Measurements from ENCODE around the gene CELF4.

Gene CELF4

GRCh38 chr18:37422596-37422995 is 143.0 kb downstream of the CELF4 start:
- Histone ChIP-seq H3K9ac (ENCODE audit: low read depth, low read length) (no peak overlapping the region), H3K36me3 (ENCODE audit: insufficient read depth, low read length) (no peaks in the 10 kb centered on the region), H3K9me3 (ENCODE audit: control insufficient read depth, insufficient read depth, low read length) (no peaks in the 10 kb centered on the region; the same call in 1 of the 2 replicates), H3K4me1 (ENCODE audit: insufficient read depth, low read length) (peaks cover 9% of the 10 kb centered on the region)

DNA sequence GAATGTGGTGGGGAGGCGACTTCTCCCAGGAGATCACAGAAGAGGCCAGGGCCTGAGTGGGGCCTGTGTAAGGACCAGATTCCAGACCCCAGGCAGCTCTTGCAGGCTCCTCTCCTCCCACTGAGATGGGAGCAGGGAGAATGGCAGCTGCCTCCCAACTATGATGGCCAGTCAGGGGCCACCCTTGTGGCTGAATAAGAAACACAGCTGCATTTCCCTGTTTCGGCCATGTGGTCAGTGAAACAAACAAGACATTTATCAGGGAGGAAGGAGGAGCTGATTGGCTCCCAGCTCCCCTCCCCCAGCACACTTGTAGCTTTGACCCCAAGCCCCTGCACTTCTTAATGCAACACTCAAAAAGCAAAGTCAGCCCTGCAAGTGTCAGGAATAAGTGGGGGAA is 143.5 kb downstream of the CELF4 start:
- Histone ChIP-seq H3K36me3 (ENCODE audit: insufficient read depth, low read length) (no peaks in the 10 kb centered on the region), H3K9me3 (ENCODE audit: control insufficient read depth, insufficient read depth, low read length) (no peaks in the 10 kb centered on the region; the same call in 1 of the 2 replicates), H3K9ac (ENCODE audit: low read depth, low read length) (no peak overlapping the region), H3K4me1 (ENCODE audit: insufficient read depth, low read length) (peaks cover 9% of the 10 kb centered on the region)

GRCh38 chr18:37421341-37422077 is 144.1 kb downstream of the CELF4 start:
- Histone ChIP-seq H3K4me1 (ENCODE audit: insufficient read depth, low read length) (peaks cover 9% of the 10 kb centered on the region), H3K9me3 (ENCODE audit: control insufficient read depth, insufficient read depth, low read length) (no peaks in the 10 kb centered on the region; the same call in 1 of the 2 replicates), H3K36me3 (ENCODE audit: insufficient read depth, low read length) (no peaks in the 10 kb centered on the region), H3K9ac (ENCODE audit: low read depth, low read length) (no peak overlapping the region)

DNA sequence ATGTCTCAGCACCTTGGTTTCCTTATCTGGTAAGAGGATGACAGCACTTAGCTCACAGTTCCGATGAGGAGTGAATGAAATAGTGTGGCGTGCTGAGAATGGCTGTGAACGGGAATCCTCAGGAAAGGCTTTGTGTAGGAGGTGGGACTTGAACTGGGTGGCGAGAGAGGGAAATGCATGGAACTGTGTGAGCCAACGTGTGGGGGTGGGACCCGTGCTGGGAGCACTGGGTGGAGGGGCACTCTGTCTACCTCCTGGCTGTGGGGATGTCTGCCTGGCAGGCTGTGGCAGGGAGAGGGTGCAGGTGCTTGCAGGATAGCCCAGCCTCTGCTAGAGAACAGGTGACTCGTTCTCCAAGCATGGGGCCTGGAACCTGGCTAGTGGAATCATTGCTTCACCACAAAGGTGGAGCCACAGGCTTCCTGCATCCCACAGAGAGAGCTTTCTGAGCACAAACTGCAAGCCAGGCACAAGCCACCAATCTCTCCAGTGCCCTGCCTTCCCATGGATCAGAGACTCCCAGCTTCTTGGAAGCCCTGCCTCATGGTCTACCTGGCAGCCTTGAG is 145.2 kb downstream of the CELF4 start:
- Histone ChIP-seq H3K4me1 (ENCODE audit: insufficient read depth, low read length) (peaks cover 9% of the 10 kb centered on the region), H3K9me3 (ENCODE audit: control insufficient read depth, insufficient read depth, low read length) (no peaks in the 10 kb centered on the region; the same call in 1 of the 2 replicates), H3K36me3 (ENCODE audit: insufficient read depth, low read length) (no peaks in the 10 kb centered on the region), H3K9ac (ENCODE audit: low read depth, low read length) (no peak overlapping the region)

- peaks cover 9% of the 10 kb centered on the region for H3K4me1 ChIP-seq (ENCODE audit: insufficient read depth, low read length)
- H3K9ac ChIP-seq (ENCODE audit: low read depth, low read length) = no peak overlapping the region
- H3K36me3 ChIP-seq (ENCODE audit: insufficient read depth, low read length) = no peaks in the 10 kb centered on the region
- no peaks in the 10 kb centered on the region; the same call in 1 of the 2 replicates for H3K9me3 ChIP-seq (ENCODE audit: control insufficient read depth, insufficient read depth, low read length)
Observed at GRCh38 chr18:37419866-37420265, 145.7 kb downstream of the CELF4 start.

GRCh38 chr18:37419315-37419714 is 146.3 kb downstream of the CELF4 start:
- H3K9me3 ChIP-seq (ENCODE audit: control insufficient read depth, insufficient read depth, low read length) = no peaks in the 10 kb centered on the region; the same call in 1 of the 2 replicates
- H3K9ac ChIP-seq (ENCODE audit: low read depth, low read length) = no peak overlapping the region
- H3K36me3 ChIP-seq (ENCODE audit: insufficient read depth, low read length) = no peaks in the 10 kb centered on the region
- H3K4me1 ChIP-seq (ENCODE audit: insufficient read depth, low read length) = peaks cover 9% of the 10 kb centered on the region

- Histone ChIP-seq H3K9me3 (ENCODE audit: control insufficient read depth, insufficient read depth, low read length) (no peaks in the 10 kb centered on the region; the same call in 1 of the 2 replicates), H3K4me1 (ENCODE audit: insufficient read depth, low read length) (peaks cover 8% of the 10 kb centered on the region), H3K9ac (ENCODE audit: low read depth, low read length) (no peak overlapping the region), H3K36me3 (ENCODE audit: insufficient read depth, low read length) (no peaks in the 10 kb centered on the region)
Observed at GRCh38 chr18:37414816-37415215, 150.8 kb downstream of the CELF4 start.

DNA sequence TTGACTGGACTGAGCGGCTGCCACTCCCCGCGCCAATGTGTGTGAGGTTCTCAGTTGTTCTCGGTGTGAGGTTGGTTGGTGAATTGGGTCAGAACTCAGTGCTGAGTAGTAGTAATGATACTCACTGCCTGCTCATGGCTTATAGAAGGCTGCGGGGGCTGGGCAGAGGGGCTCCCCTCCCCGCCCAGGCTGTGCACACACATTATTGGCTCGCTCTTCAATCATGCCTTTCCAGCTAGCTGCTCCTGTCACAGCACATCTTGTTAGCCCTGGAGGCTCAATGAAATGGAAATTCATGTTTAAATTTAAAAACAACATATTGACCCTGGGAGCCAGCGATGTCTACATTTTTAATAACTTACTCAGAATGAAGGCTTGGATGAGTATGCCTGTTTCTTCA is 152.8 kb downstream of the CELF4 start:
- H3K4me1 ChIP-seq (ENCODE audit: insufficient read depth, low read length) = peaks cover 12% of the 10 kb centered on the region; the same call in 1 of the 2 replicates
- H3K36me3 ChIP-seq (ENCODE audit: insufficient read depth, low read length) = no peaks in the 10 kb centered on the region
- no peaks in the 10 kb centered on the region for H3K9me3 ChIP-seq (ENCODE audit: control insufficient read depth, insufficient read depth, low read length)

GRCh38 chr18:37412333-37412732 is 153.3 kb downstream of the CELF4 start:
- Histone ChIP-seq H3K9me3 (ENCODE audit: control insufficient read depth, insufficient read depth, low read length) (no peaks in the 10 kb centered on the region), H3K4me1 (ENCODE audit: insufficient read depth, low read length) (peaks cover 12% of the 10 kb centered on the region; the same call in 1 of the 2 replicates), H3K9ac (ENCODE audit: low read depth, low read length) (no peak overlapping the region), H3K36me3 (ENCODE audit: insufficient read depth, low read length) (no peaks in the 10 kb centered on the region)

More for the DNA sequence above, 152.8 kb downstream of the CELF4 start:
- no peak overlapping the region for H3K9ac ChIP-seq (ENCODE audit: low read depth, low read length)

GRCh38 chr18:37409878-37410277 is 155.7 kb downstream of the CELF4 start:
- H3K36me3 ChIP-seq (ENCODE audit: insufficient read depth, low read length) = no peaks in the 10 kb centered on the region
- peaks cover 12% of the 10 kb centered on the region; the same call in 1 of the 2 replicates for H3K4me1 ChIP-seq (ENCODE audit: insufficient read depth, low read length)
- H3K9ac ChIP-seq (ENCODE audit: low read depth, low read length) = no peak overlapping the region
- no peaks in the 10 kb centered on the region for H3K9me3 ChIP-seq (ENCODE audit: control insufficient read depth, insufficient read depth, low read length)

GRCh38 chr18:37408676-37409265 is 156.8 kb downstream of the CELF4 start:
- Histone ChIP-seq H3K9ac (ENCODE audit: low read depth, low read length) (no peak overlapping the region), H3K36me3 (ENCODE audit: insufficient read depth, low read length) (no peaks in the 10 kb centered on the region), H3K4me1 (ENCODE audit: insufficient read depth, low read length) (peaks cover 13% of the 10 kb centered on the region; the same call in 1 of the 2 replicates), H3K9me3 (ENCODE audit: control insufficient read depth, insufficient read depth, low read length) (no peaks in the 10 kb centered on the region)

DNA sequence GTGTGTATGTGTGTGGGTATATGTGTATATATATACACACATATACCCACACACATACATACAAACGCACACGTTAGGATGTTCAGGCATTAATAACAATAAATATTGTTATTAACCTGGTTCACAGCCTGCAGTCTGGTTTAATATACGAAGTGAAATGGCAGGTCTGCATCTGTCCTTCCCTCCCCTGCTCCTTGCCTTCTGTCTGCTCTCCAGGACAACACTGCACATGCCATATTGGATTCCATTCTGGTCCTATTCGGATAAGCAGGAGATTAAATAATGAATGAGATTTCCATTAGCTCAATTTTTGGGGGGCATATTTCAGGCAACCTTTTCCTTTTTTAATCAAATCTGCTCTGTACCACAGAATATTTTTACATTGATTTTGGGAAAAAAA is 158.0 kb downstream of the CELF4 start:
- peaks cover 24% of the 10 kb centered on the region for H3K4me1 ChIP-seq (ENCODE audit: insufficient read depth, low read length)
- no peaks in the 10 kb centered on the region for H3K36me3 ChIP-seq (ENCODE audit: insufficient read depth, low read length)
- no peaks in the 10 kb centered on the region for H3K9me3 ChIP-seq (ENCODE audit: control insufficient read depth, insufficient read depth, low read length)
- H3K9ac ChIP-seq (ENCODE audit: low read depth, low read length) = no peak overlapping the region

DNA sequence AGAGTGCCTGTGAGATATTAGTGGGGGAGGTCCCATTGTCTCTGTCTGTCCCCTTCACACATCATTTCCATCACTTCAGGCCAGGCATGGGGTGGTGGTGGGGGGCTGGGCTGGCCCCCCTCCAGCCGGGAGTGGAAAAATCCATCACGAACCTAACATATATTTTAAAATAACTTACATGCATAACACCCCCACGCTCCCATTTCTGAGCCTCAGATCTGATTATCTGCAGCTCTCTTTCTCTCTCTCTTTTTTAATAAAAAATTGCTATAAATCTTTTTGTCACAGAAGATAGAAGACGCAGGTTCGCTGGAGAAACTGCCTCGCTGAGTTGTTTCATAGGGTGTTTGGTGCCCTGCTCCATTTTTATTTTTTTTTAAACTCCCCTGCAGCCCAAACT is 159.8 kb downstream of the CELF4 start:
- Histone ChIP-seq H3K9me3 (ENCODE audit: control insufficient read depth, insufficient read depth, low read length) (no peaks in the 10 kb centered on the region), H3K4me1 (ENCODE audit: insufficient read depth, low read length) (peaks cover 25% of the 10 kb centered on the region), H3K9ac (ENCODE audit: low read depth, low read length) (no peak overlapping the region), H3K36me3 (ENCODE audit: insufficient read depth, low read length) (no peaks in the 10 kb centered on the region)

DNA sequence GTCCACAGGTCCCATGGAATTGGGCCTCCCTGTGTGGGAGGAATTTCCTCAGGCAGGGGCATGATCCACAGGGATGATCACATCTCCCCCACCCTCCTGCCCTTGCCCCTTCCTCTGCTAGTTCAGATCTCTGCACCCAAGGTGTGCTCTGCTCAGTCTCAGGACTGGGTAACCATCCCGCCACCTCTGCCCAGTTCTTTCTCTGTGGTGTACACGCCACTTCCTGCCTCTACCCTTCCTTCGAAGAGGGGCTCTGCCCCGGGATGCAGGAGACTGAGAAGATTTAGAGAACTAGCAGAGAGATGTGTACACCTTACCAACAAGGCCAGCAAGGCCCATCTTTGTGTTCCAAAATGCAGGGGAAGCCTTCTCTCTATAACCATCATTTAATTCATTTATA is 160.4 kb downstream of the CELF4 start:
- H3K9me3 ChIP-seq (ENCODE audit: control insufficient read depth, insufficient read depth, low read length) = no peaks in the 10 kb centered on the region
- H3K4me1 ChIP-seq (ENCODE audit: insufficient read depth, low read length) = peaks cover 22% of the 10 kb centered on the region
- no peaks in the 10 kb centered on the region for H3K36me3 ChIP-seq (ENCODE audit: insufficient read depth, low read length)
- H3K9ac ChIP-seq (ENCODE audit: low read depth, low read length) = no peak overlapping the region

DNA sequence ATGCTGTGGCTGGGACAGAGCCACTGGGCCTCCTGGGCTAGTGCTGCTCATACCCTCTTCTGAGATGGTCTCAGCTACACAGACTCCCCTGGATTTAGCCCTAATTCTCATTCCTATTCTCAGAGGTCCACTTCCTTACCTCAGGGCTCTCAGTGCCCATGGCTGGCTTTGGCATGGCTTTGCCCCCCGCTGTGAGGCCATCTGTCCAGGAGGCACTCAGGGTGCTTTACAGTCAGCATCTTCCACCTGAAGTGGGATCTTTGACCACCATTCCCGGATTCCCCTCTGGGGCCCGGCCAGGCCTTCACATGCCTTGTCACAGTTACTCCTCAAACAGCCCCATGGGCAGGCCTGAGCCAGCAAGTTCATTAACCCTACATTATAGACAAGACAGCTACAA is 161.8 kb downstream of the CELF4 start:
- no peaks in the 10 kb centered on the region for H3K36me3 ChIP-seq (ENCODE audit: insufficient read depth, low read length)
- peaks cover 13% of the 10 kb centered on the region for H3K4me1 ChIP-seq (ENCODE audit: insufficient read depth, low read length)
- no peak overlapping the region for H3K9ac ChIP-seq (ENCODE audit: low read depth, low read length)
- no peaks in the 10 kb centered on the region for H3K9me3 ChIP-seq (ENCODE audit: control insufficient read depth, insufficient read depth, low read length)
